OCI-LY1 (cell line): ENCODE results near the gene PDGFRB.

ENCODE experiments used
- H2AFZ ChIP-seq: fragments of 200-600 bp; sonication (generic), shearing (Covaris generic); 2 replicates; pipeline ENCODE4 v1.6.0; 2014; ENCODE audit warnings: antibody characterized with exemption, mild to moderate bottlenecking, low read length
- H3F3A ChIP-seq: fragments of 200-600 bp; sonication (generic), shearing (Covaris generic); 2 replicates; pipeline ENCODE4 v1.6.0; 2014; ENCODE audit warnings: mild to moderate bottlenecking, antibody characterized with exemption, low read length, moderate library complexity; ENCODE audit not compliant: insufficient read depth
- H3K27ac ChIP-seq: fragments of 200-600 bp; sonication (generic); 2 replicates; pipeline ENCODE4 v1.5.1; 2014; ENCODE audit warnings: low read length, mixed run types, mild to moderate bottlenecking, low read depth; ENCODE audit not compliant: poor library complexity, severe bottlenecking
- H3K27me3 ChIP-seq: fragments of 200-600 bp; sonication (generic); 2 replicates; pipeline ENCODE4 v1.6.0; 2014; ENCODE audit warnings: antibody characterized with exemption, mild to moderate bottlenecking, low read length, moderate library complexity; ENCODE audit not compliant: insufficient read depth
- H3K36me3 ChIP-seq: fragments of 200-600 bp; sonication (generic); 2 replicates; pipeline ENCODE4 v1.6.1; 2014; ENCODE audit warnings: mild to moderate bottlenecking, antibody characterized with exemption, low read length, moderate library complexity, mixed read lengths; ENCODE audit not compliant: insufficient read depth
- H3K4me1 ChIP-seq: fragments of 200-600 bp; sonication (generic); 2 replicates; pipeline ENCODE4 v1.5.1; 2014; ENCODE audit warnings: mild to moderate bottlenecking, low read length, moderate library complexity; ENCODE audit not compliant: insufficient read depth, severe bottlenecking
- H3K4me2 ChIP-seq: fragments of 200-600 bp; sonication (generic), shearing (Covaris generic); 2 replicates; pipeline ENCODE4 v1.6.1; 2014; ENCODE audit warnings: low read length
- H3K4me3 ChIP-seq: fragments of 200-600 bp; sonication (generic); 2 replicates; pipeline ENCODE4 v1.5.1; 2014; ENCODE audit warnings: low read length, low read depth, mild to moderate bottlenecking, mixed read lengths; ENCODE audit not compliant: poor library complexity, severe bottlenecking
- H3K79me2 ChIP-seq: fragments of 200-600 bp; shearing (Covaris generic); 2 replicates; pipeline ENCODE4 v1.6.1; 2016; ENCODE audit warnings: mixed run types, low read length, mixed read lengths; ENCODE audit not compliant: insufficient read depth
- H3K9ac ChIP-seq: fragments of 200-600 bp; sonication (generic), shearing (Covaris generic); 2 replicates; pipeline ENCODE4 v1.6.1; 2014; ENCODE audit warnings: mild to moderate bottlenecking, low read length, mixed read lengths
- H3K9me2 ChIP-seq: fragments of 200-600 bp; sonication (generic), shearing (Covaris generic); 2 replicates; pipeline ENCODE4 v1.6.1; 2014; ENCODE audit warnings: low read depth, mild to moderate bottlenecking, low read length, mixed read lengths
- H3K9me3 ChIP-seq: fragments of 200-600 bp; shearing (Covaris generic); 2 replicates; pipeline ENCODE4 v1.6.1; 2014; ENCODE audit warnings: low read length, mixed read lengths
- H4K20me1 ChIP-seq: fragments of 200-600 bp; sonication (generic), shearing (Covaris generic); 2 replicates; pipeline ENCODE4 v1.6.0; 2016; ENCODE audit warnings: mild to moderate bottlenecking, low read length; ENCODE audit not compliant: insufficient read depth
- CTCF ChIP-seq: fragments of 200-600 bp; sonication (generic), shearing (Covaris generic); IDR thresholded peaks from 2 replicates; pipeline ENCODE4 v1.5.1; 2017; ENCODE audit warnings: mild to moderate bottlenecking, antibody characterized with exemption, low read length, moderate library complexity, mixed read lengths
- EZH2 ChIP-seq: fragments of 200-600 bp; sonication (generic), shearing (Covaris generic); IDR thresholded peaks from 2 replicates; pipeline ENCODE4 v1.8.0; 2017; ENCODE audit warnings: borderline replicate concordance, mixed run types, mild to moderate bottlenecking, antibody characterized with exemption, low read length, moderate library complexity, mixed read lengths

PDGFRB gene

GRCh38 chr5:150138551-150139265, 16.9 kb downstream of the PDGFRB start:
- Histone ChIP-seq H3F3A (no peaks in the 10 kb centered on the region), H3K9ac (no peak overlapping the region), H3K27ac (no peak overlapping the region), H3K27me3 (no peaks in the 10 kb centered on the region), H3K9me2 (no peaks in the 10 kb centered on the region), H3K9me3 (no peaks in the 10 kb centered on the region), H3K4me2 (no peak overlapping the region), H3K4me1 (no peaks in the 10 kb centered on the region), H2AFZ (no peak overlapping the region), H3K79me2 (no peaks in the 10 kb centered on the region), H3K36me3 (no peaks in the 10 kb centered on the region), H3K4me3 (no peak overlapping the region), H4K20me1 (no peaks in the 10 kb centered on the region)
- TF ChIP-seq EZH2, result no peak

GRCh38 chr5:150137997-150138396, 17.6 kb downstream of the PDGFRB start:
- Histone ChIP-seq H3K79me2 (no peaks in the 10 kb centered on the region), H3K27me3 (no peaks in the 10 kb centered on the region), H3K4me3 (no peak overlapping the region), H4K20me1 (no peaks in the 10 kb centered on the region), H3K9me2 (no peaks in the 10 kb centered on the region), H2AFZ (no peak overlapping the region), H3K27ac (no peak overlapping the region), H3K36me3 (no peaks in the 10 kb centered on the region), H3F3A (no peaks in the 10 kb centered on the region), H3K9ac (no peak overlapping the region), H3K4me2 (no peak overlapping the region), H3K4me1 (no peaks in the 10 kb centered on the region), H3K9me3 (no peaks in the 10 kb centered on the region)
- no peak for TF ChIP-seq EZH2
- no peak for TF ChIP-seq CTCF

- Histone ChIP-seq H3K79me2 (no peaks in the 10 kb centered on the region), H3K4me3 (no peak overlapping the region), H4K20me1 (no peaks in the 10 kb centered on the region), H3K36me3 (no peaks in the 10 kb centered on the region), H3K9me2 (no peaks in the 10 kb centered on the region), H3K9me3 (no peaks in the 10 kb centered on the region), H3K4me2 (no peak overlapping the region), H3K27me3 (no peaks in the 10 kb centered on the region), H3K9ac (no peak overlapping the region), H3F3A (no peaks in the 10 kb centered on the region), H3K4me1 (no peaks in the 10 kb centered on the region), H3K27ac (no peak overlapping the region), H2AFZ (no peak overlapping the region)
- TF ChIP-seq CTCF, result no peak
- no peak for TF ChIP-seq EZH2
Observed at GRCh38 chr5:150137168-150137957, 18.3 kb downstream of the PDGFRB start.
